NT2/D1 (cell line): ENCODE data around the gene C1S.

Source experiments
- SUZ12 ChIP-seq: IDR thresholded peaks from 2 replicates; pipeline ENCODE4 v1.6.1; 2011; ENCODE audit not compliant: insufficient read length, insufficient read depth; ENCODE audit errors: extremely low read depth
- YY1 ChIP-seq: IDR thresholded peaks from 2 replicates; pipeline ENCODE4 v1.6.1; 2011; ENCODE audit not compliant: insufficient read length, insufficient read depth
- ZNF274 ChIP-seq: IDR thresholded peaks from 2 replicates; pipeline ENCODE4 v1.6.1; 2011; ENCODE audit warnings: mild to moderate bottlenecking, low read depth, low read length

DNA sequence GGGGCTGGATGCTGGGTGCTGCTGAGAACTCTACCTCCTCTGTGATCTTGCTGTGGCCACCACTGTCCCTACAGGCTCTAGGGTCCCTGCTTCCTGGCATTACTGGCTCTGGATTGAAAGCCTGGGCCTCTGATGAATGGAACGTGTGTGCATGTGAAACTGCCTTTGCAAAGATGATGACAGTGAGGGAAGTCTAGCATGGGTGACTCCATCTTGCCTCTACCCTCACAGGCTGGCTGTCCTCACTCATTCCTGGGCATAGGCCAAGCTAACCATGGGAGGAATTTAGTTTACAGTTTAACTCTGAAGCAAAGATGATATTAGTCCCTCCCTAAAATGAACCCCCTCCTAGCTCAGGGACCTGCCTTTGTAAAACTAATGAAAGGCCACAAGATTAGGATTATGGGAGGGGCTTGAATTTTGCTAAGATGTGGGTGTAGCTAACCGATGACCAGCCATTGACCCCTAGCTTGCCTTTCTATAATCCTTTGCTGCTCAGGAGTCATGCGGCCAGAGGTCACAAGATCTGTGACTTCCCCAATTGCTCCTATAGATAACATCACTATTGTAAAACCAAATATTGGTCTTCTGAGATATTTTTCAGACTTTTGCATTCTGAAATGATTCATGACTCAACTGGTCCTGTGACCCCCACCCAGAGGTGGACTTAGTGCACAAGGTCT, 2.2 kb upstream of the C1S start:
- TF ChIP-seq YY1 = no peak
- TF ChIP-seq ZNF274 = no peak
- TF ChIP-seq SUZ12 = no peak
